Measurements from ENCODE around the gene SMOC2. TPM values are rescaled to one million over a fixed set of nuclear protein-coding genes. Genes with fewer than 3 reads are reported as not detected.

Gene SMOC2
- polyA plus RNA-seq, 1 donor (not counting 4 experiments of a cell fraction or from before 2014, with no cell fraction given) = 1.1 TPM

DNA sequence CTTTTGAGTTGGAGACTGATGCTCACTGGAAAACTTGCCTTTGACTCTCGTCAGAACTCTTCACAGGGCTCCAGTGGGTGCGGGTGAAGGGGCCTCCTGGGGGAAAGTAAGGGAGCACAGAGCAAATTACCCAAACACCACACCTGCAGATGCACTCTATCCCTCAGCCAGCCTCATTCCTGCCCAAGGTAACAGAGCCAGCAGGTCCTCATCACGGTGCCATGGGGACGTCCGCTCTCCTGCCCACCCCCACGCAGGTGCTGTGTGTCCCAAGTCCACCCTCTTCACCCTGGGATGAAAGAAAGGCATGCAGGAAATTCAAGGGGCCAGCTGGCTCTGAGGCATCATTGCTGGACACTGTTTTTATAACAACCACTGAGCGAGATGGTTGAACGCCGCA is 269.0 kb downstream of the SMOC2 start:
- no peak for FAIRE-seq

GRCh38 chr6:168711049-168711640 is 270.2 kb downstream of the SMOC2 start:
- no peaks in the 10 kb centered on the region for H3K79me2 ChIP-seq (ENCODE audit: control insufficient read depth, insufficient read depth, low read length)
- no peak overlapping the region for H3K27ac ChIP-seq (ENCODE audit: control insufficient read depth, insufficient read depth, low read length)
- no peak for DNase-seq (ENCODE audit: low read depth, low spot score)
- H4K20me1 ChIP-seq (ENCODE audit: control insufficient read depth, extremely low read depth, insufficient read depth, low read length) = no peaks in the 10 kb centered on the region
- no peaks in the 10 kb centered on the region for H3K27me3 ChIP-seq (ENCODE audit: control insufficient read depth, extremely low read depth, insufficient read depth, low read length)
- H3K36me3 ChIP-seq (ENCODE audit: control insufficient read depth in 2 of 2, extremely low read depth in 1 of 2, insufficient read depth in 2 of 2, low read length in 2 of 2) = no peaks in the 10 kb centered on the region
- no peak for FAIRE-seq
- no peak for TF ChIP-seq EZH2 (IDR thresholded peaks at IDR 0.05; ENCODE audit: low read length)
- TF ChIP-seq, protein P1, sequence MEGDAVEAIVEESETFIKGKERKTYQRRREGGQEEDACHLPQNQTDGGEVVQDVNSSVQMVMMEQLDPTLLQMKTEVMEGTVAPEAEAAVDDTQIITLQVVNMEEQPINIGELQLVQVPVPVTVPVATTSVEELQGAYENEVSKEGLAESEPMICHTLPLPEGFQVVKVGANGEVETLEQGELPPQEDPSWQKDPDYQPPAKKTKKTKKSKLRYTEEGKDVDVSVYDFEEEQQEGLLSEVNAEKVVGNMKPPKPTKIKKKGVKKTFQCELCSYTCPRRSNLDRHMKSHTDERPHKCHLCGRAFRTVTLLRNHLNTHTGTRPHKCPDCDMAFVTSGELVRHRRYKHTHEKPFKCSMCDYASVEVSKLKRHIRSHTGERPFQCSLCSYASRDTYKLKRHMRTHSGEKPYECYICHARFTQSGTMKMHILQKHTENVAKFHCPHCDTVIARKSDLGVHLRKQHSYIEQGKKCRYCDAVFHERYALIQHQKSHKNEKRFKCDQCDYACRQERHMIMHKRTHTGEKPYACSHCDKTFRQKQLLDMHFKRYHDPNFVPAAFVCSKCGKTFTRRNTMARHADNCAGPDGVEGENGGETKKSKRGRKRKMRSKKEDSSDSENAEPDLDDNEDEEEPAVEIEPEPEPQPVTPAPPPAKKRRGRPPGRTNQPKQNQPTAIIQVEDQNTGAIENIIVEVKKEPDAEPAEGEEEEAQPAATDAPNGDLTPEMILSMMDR (optimal IDR thresholded peaks at IDR 0.05 in 1 of 3, IDR thresholded peaks at IDR 0.05 in 1 of 3, conservative IDR thresholded peaks at IDR 0.05 in 1 of 3; ENCODE audit: extremely low read depth in 1 of 3, insufficient read depth in 2 of 3, low read length in 3 of 3) = peak in 2 of 3 experiments; percentile 19 to 34
- H3K9me1 ChIP-seq (ENCODE audit: control insufficient read depth, extremely low read depth, insufficient read depth, low read length) = no peaks in the 10 kb centered on the region
- H2AFZ ChIP-seq (ENCODE audit: control insufficient read depth, low read length) = no peak overlapping the region
- peaks cover 13% of the 10 kb centered on the region for H3K9me3 ChIP-seq (ENCODE audit: control insufficient read depth, low read depth, low read length)
- H3K4me1 ChIP-seq (ENCODE audit: control insufficient read depth, extremely low read depth, insufficient read depth, low read length) = no peaks in the 10 kb centered on the region
- dilution Hi-C loops (cut with MboI; ENCODE audit: extremely low pct_ligation_motif_present, low sequenced_read_pairs) = no loop called here
- H3K4me3 ChIP-seq (ENCODE audit: control insufficient read depth in 2 of 3, extremely low read depth in 1 of 3, insufficient read depth in 2 of 3, low read depth in 1 of 3, low read length in 3 of 3) = no peak overlapping the region
- no peak overlapping the region for H3K4me2 ChIP-seq (ENCODE audit: control insufficient read depth, extremely low read depth, insufficient read depth, low read depth, low read length)
- no peak overlapping the region for H3K9ac ChIP-seq (ENCODE audit: control insufficient read depth, extremely low read depth, insufficient read depth, low read length)

More for the DNA sequence above, 269.0 kb downstream of the SMOC2 start:
- dilution Hi-C loops (cut with MboI; ENCODE audit: extremely low pct_ligation_motif_present, low sequenced_read_pairs) = no loop called here
- DNase-seq (ENCODE audit: low read depth, low spot score) = no peak
- H4K20me1 ChIP-seq (ENCODE audit: control insufficient read depth, extremely low read depth, insufficient read depth, low read length) = no peaks in the 10 kb centered on the region
- no peak overlapping the region for H2AFZ ChIP-seq (ENCODE audit: control insufficient read depth, low read length)
- no peaks in the 10 kb centered on the region for H3K79me2 ChIP-seq (ENCODE audit: control insufficient read depth, insufficient read depth, low read length)
- no peaks in the 10 kb centered on the region for H3K36me3 ChIP-seq (ENCODE audit: control insufficient read depth in 2 of 2, extremely low read depth in 1 of 2, insufficient read depth in 2 of 2, low read length in 2 of 2)
- H3K9me3 ChIP-seq (ENCODE audit: control insufficient read depth, low read depth, low read length) = peaks cover 6% of the 10 kb centered on the region
- H3K4me2 ChIP-seq (ENCODE audit: control insufficient read depth, extremely low read depth, insufficient read depth, low read depth, low read length) = no peak overlapping the region
- H3K27me3 ChIP-seq (ENCODE audit: control insufficient read depth, extremely low read depth, insufficient read depth, low read length) = no peaks in the 10 kb centered on the region
- H3K4me3 ChIP-seq (ENCODE audit: control insufficient read depth in 2 of 3, extremely low read depth in 1 of 3, insufficient read depth in 2 of 3, low read depth in 1 of 3, low read length in 3 of 3) = no peak overlapping the region
- no peak overlapping the region for H3K9ac ChIP-seq (ENCODE audit: control insufficient read depth, extremely low read depth, insufficient read depth, low read length)
- H3K27ac ChIP-seq (ENCODE audit: control insufficient read depth, insufficient read depth, low read length) = no peak overlapping the region
- H3K9me1 ChIP-seq (ENCODE audit: control insufficient read depth, extremely low read depth, insufficient read depth, low read length) = no peaks in the 10 kb centered on the region
- H3K4me1 ChIP-seq (ENCODE audit: control insufficient read depth, extremely low read depth, insufficient read depth, low read length) = no peaks in the 10 kb centered on the region
- no peak for TF ChIP-seq EZH2 (IDR thresholded peaks at IDR 0.05; ENCODE audit: low read length)
- TF ChIP-seq, protein P1 (optimal IDR thresholded peaks at IDR 0.05 in 1 of 3, IDR thresholded peaks at IDR 0.05 in 1 of 3, conservative IDR thresholded peaks at IDR 0.05 in 1 of 3; ENCODE audit: extremely low read depth in 1 of 3, insufficient read depth in 2 of 3, low read length in 3 of 3) = no peak
